H1 (cell line): ENCODE data around the gene ACER3. TPM values are rescaled to one million over a fixed set of nuclear protein-coding genes. Genes with fewer than 3 reads are reported as not detected.

ENCODE experiments used
- CTCF ChIA-PET: fragments of 300-600 bp; sonication (Branson Sonifier 250); formaldehyde crosslinking; loops from one replicate; lab custom pipeline; 2021; ENCODE audit not compliant: partially characterized antibody; lab: Charles Lee
- POLR2A ChIA-PET: fragments of 300-600 bp; sonication (Branson Sonifier 250); formaldehyde crosslinking; loops from one replicate; lab custom pipeline; 2021; ENCODE audit warnings: inconsistent platforms; ENCODE audit not compliant: partially characterized antibody; lab: Charles Lee
- DNase-seq, 2 experiments: peaks; one replicate each; pipeline versions ENCODE4 v3.0.0 to v3.0.0-alpha.2; 2010 to 2022; ENCODE audit warnings: low spot score in 2 of 2, low read depth in 1 of 2, mixed read lengths in 1 of 2
- FAIRE-seq: peaks from 2 replicates; lab custom pipeline; 2011; peaks lifted over from hg19 to GRCh38; lab: Jason Lieb, UNC
- H2AFZ ChIP-seq: 2 replicates; pipeline ENCODE4 v1.8.1; 2012; ENCODE audit warnings: low read length, inconsistent platforms
- H2AK5ac ChIP-seq: 2 replicates; pipeline ENCODE4 v1.6.1; 2013; ENCODE audit warnings: low read depth, low read length
- H2BK120ac ChIP-seq: replicated peaks from 2 replicates; pipeline ENCODE3; 2013; ENCODE audit warnings: low read depth, low read length, inconsistent platforms
- H2BK12ac ChIP-seq: 2 replicates; pipeline ENCODE4 v1.6.1; 2013; ENCODE audit warnings: low read depth, low read length
- H2BK15ac ChIP-seq: 2 replicates; pipeline ENCODE4 v1.6.1; 2013; ENCODE audit warnings: low read length
- H2BK20ac ChIP-seq: 2 replicates; pipeline ENCODE4 v1.6.1; 2013; ENCODE audit warnings: low read length
- H2BK5ac ChIP-seq: 2 replicates; pipeline ENCODE4 v1.6.1; 2013; ENCODE audit warnings: low read depth, low read length
- H3K14ac ChIP-seq: 2 replicates; pipeline ENCODE4 v1.6.1; 2013; ENCODE audit warnings: inconsistent platforms; ENCODE audit not compliant: insufficient read length
- H3K18ac ChIP-seq: 2 replicates; pipeline ENCODE4 v1.6.1; 2013; ENCODE audit warnings: low read length; ENCODE audit errors: extremely low read depth
- H3K23ac ChIP-seq: 2 replicates; pipeline ENCODE4 v1.6.1; 2013; ENCODE audit warnings: inconsistent platforms; ENCODE audit not compliant: insufficient read length
- H3K23me2 ChIP-seq: 2 replicates; pipeline ENCODE4 v1.6.1; 2013; ENCODE audit warnings: low read depth, low read length
- H3K27ac ChIP-seq: 2 replicates; pipeline ENCODE4 v1.6.1; 2011; ENCODE audit warnings: low read depth, low read length, inconsistent platforms
- H3K27me3 ChIP-seq, 4 experiments: replicated peaks in 1 of 4; 1 replicate in 1 of 4; 2 replicates in 3 of 4; pipeline versions ENCODE4 v1.6.1 to v1.8.1; 2011 to 2013; ENCODE audit warnings: low read length in 3 of 4, mild to moderate bottlenecking in 3 of 4, inconsistent platforms in 2 of 4, mixed read lengths in 2 of 4, moderate library complexity in 1 of 4; ENCODE audit not compliant: control insufficient read depth in 3 of 4, insufficient read depth in 3 of 4; ENCODE audit errors: extremely low read depth in 1 of 4
- H3K36me3 ChIP-seq, 4 experiments: 2 replicates each; pipeline versions ENCODE4 v1.6.1 to v1.8.1; 2011 to 2013; ENCODE audit warnings: mild to moderate bottlenecking in 4 of 4, low read length in 3 of 4, moderate library complexity in 2 of 4, control low read depth in 1 of 4, inconsistent platforms in 1 of 4; ENCODE audit not compliant: insufficient read depth in 4 of 4, control insufficient read depth in 2 of 4
- H3K4ac ChIP-seq: replicated peaks from 2 replicates; pipeline ENCODE3; 2013; ENCODE audit warnings: low read length, low read depth, mixed read lengths, inconsistent platforms; ENCODE audit not compliant: insufficient read length
- H3K4me1 ChIP-seq, 4 experiments: replicated peaks in 1 of 4; 1 replicate in 1 of 4; 2 replicates in 3 of 4; pipeline versions ENCODE4 v1.6.1 to v1.8.1; 2011 to 2013; ENCODE audit warnings: low read length in 3 of 4, inconsistent platforms in 2 of 4, mixed read lengths in 1 of 4; ENCODE audit not compliant: insufficient read depth in 4 of 4, control insufficient read depth in 3 of 4
- H3K4me2 ChIP-seq, 2 experiments: 2 replicates each; pipeline versions ENCODE4 v1.6.1 to v1.8.1; 2011 to 2013; ENCODE audit warnings: low read depth in 2 of 2, low read length in 2 of 2, control low read depth in 1 of 2, inconsistent platforms in 1 of 2, mild to moderate bottlenecking in 1 of 2; ENCODE audit not compliant: insufficient read depth in 1 of 2
- H3K4me3 ChIP-seq, 4 experiments: fragments of 200-600, 300-600 bp in 1 of 4; sonication (generic), shearing (Covaris generic), sonication (Bioruptor Twin) in 1 of 4; 2 replicates each; pipeline versions ENCODE4 v1.5.1 to v1.8.1; 2011 to 2016; ENCODE audit warnings: low read length in 4 of 4, low read depth in 3 of 4, control low read depth in 2 of 4, inconsistent platforms in 2 of 4, mild to moderate bottlenecking in 2 of 4, mixed read lengths in 1 of 4, moderate library complexity in 1 of 4; ENCODE audit not compliant: insufficient read depth in 2 of 4; ENCODE audit errors: extremely low read depth in 1 of 4
- H3K56ac ChIP-seq: replicated peaks from 2 replicates; pipeline ENCODE3; 2013; ENCODE audit warnings: low read depth, mild to moderate bottlenecking, mixed read lengths, low read length, inconsistent platforms; ENCODE audit not compliant: insufficient read length
- H3K79me1 ChIP-seq: 2 replicates; pipeline ENCODE4 v1.6.1; 2013; ENCODE audit warnings: low read depth, low read length, control low read depth
- H3K79me2 ChIP-seq, 2 experiments: 2 replicates each; pipeline versions ENCODE4 v1.6.1 to v1.8.1; 2012 to 2013; ENCODE audit warnings: low read length in 2 of 2, mild to moderate bottlenecking in 2 of 2, inconsistent platforms in 1 of 2; ENCODE audit not compliant: insufficient read depth in 2 of 2, control insufficient read depth in 1 of 2
- H3K9ac ChIP-seq, 4 experiments: replicated peaks in 1 of 4; 1 replicate in 1 of 4; 2 replicates in 3 of 4; pipeline versions ENCODE4 v1.6.1 to v1.8.1; 2011 to 2013; ENCODE audit warnings: low read depth in 3 of 4, low read length in 3 of 4, control low read depth in 2 of 4, mild to moderate bottlenecking in 2 of 4, moderate library complexity in 2 of 4, inconsistent platforms in 1 of 4; ENCODE audit errors: extremely low read depth in 1 of 4
- H3K9me3 ChIP-seq, 2 experiments: 2 replicates each; pipeline versions ENCODE4 v1.6.1 to v1.8.1; 2012 to 2013; ENCODE audit warnings: mild to moderate bottlenecking in 2 of 2, moderate library complexity in 2 of 2, control low read depth in 1 of 2, inconsistent platforms in 1 of 2, low read depth in 1 of 2, low read length in 1 of 2, mixed read lengths in 1 of 2; ENCODE audit not compliant: insufficient read depth in 2 of 2
- H4K20me1 ChIP-seq, 2 experiments: replicated peaks in 1 of 2; 2 replicates each; pipeline versions ENCODE3 to v1.8.1; 2011 to 2013; ENCODE audit warnings: inconsistent platforms in 2 of 2, low read length in 2 of 2, mild to moderate bottlenecking in 1 of 2; ENCODE audit not compliant: insufficient read depth in 2 of 2, control insufficient read depth in 1 of 2
- H4K5ac ChIP-seq: 2 replicates; pipeline ENCODE4 v1.6.1; 2013; ENCODE audit warnings: low read length, low read depth, mixed read lengths, inconsistent platforms; ENCODE audit not compliant: insufficient read length
- H4K8ac ChIP-seq: 2 replicates; pipeline ENCODE4 v1.8.0; 2013; ENCODE audit warnings: mild to moderate bottlenecking, moderate library complexity, low read length, inconsistent platforms; ENCODE audit not compliant: insufficient read depth; ENCODE audit errors: extremely low read depth
- H4K91ac ChIP-seq: replicated peaks from 2 replicates; pipeline ENCODE3; 2013; ENCODE audit warnings: low read length, mixed read lengths, inconsistent platforms; ENCODE audit not compliant: insufficient read length
- BCL11A ChIP-seq, 2 experiments: IDR thresholded peaks; one replicate each; pipeline ENCODE4 v1.6.1; 2011; ENCODE audit warnings: low read depth in 2 of 2, low read length in 2 of 2, mild to moderate bottlenecking in 2 of 2
- CBX5 ChIP-seq: fragments of 300-800, 300-1000 bp; sonication (generic); IDR thresholded peaks from 2 replicates; pipeline ENCODE4 v1.7.1; 2016; ENCODE audit warnings: antibody characterized with exemption, low read length, low read depth
- CEBPB ChIP-seq: IDR thresholded peaks from 2 replicates; pipeline ENCODE4 v1.6.1; 2012; ENCODE audit warnings: low read depth, low read length
- CHD2 ChIP-seq: IDR thresholded peaks from 2 replicates; pipeline ENCODE4 v1.6.1; 2012; ENCODE audit warnings: low read length, improper control_type of control experiment
- FOSL1 ChIP-seq: IDR thresholded peaks from 2 replicates; pipeline ENCODE4 v1.6.1; 2011; ENCODE audit warnings: mild to moderate bottlenecking, low read depth, low read length, moderate library complexity; ENCODE audit not compliant: insufficient read depth
- KDM5A ChIP-seq: fragments of 200-600 bp; IDR thresholded peaks from 2 replicates; pipeline ENCODE4 v1.7.1; 2012; ENCODE audit warnings: mild to moderate bottlenecking, low read length, inconsistent platforms, mixed read lengths
- MAX ChIP-seq: IDR thresholded peaks from 2 replicates; pipeline ENCODE4 v1.6.1; 2012; ENCODE audit warnings: inconsistent platforms
- NRF1 ChIP-seq: IDR thresholded peaks from 2 replicates; pipeline ENCODE4 v1.6.1; 2011; ENCODE audit warnings: mild to moderate bottlenecking, low read depth, low read length, improper control_type of control experiment
- RBBP5 ChIP-seq: IDR thresholded peaks from 2 replicates; pipeline ENCODE4 v1.7.1; 2012; ENCODE audit warnings: low read depth, mild to moderate bottlenecking, inconsistent platforms, low read length, moderate library complexity, borderline replicate concordance
- RFX5 ChIP-seq: IDR thresholded peaks from 2 replicates; pipeline ENCODE4 v1.6.1; 2011; ENCODE audit warnings: low read depth, low read length, improper control_type of control experiment, borderline replicate concordance
- SP2 ChIP-seq: IDR thresholded peaks from 2 replicates; pipeline ENCODE4 v1.6.1; 2012; ENCODE audit warnings: mild to moderate bottlenecking, low read length, inconsistent platforms
- TEAD4 ChIP-seq: IDR thresholded peaks from 2 replicates; pipeline ENCODE4 v1.6.1; 2012; ENCODE audit warnings: low read depth, low read length, inconsistent platforms, mixed read lengths
- USF2 ChIP-seq: IDR thresholded peaks from 2 replicates; pipeline ENCODE4 v1.6.1; 2011; ENCODE audit warnings: low read length, improper control_type of control experiment
- ZNF274 ChIP-seq: IDR thresholded peaks from 2 replicates; pipeline ENCODE4 v1.7.0; 2012; ENCODE audit warnings: low read length, borderline replicate concordance; ENCODE audit errors: extremely low read depth
- WGBS, 2 experiments: shearing (Covaris generic) in 1 of 2; methylation state at CpG; one replicate each; pipeline versions ENCODE4 v1.1.6 to v1.1.7; 2013 to 2015; ENCODE audit warnings: low lambda C conversion rate in 2 of 2, mixed read lengths in 2 of 2, inconsistent platforms in 1 of 2, low coverage in 1 of 2, missing lambda C conversion rate in 1 of 2; ENCODE audit not compliant: insufficient replicate concordance in 2 of 2, insufficient coverage in 1 of 2, insufficient read length in 1 of 2; ENCODE audit errors: extremely low coverage in 1 of 2, missing lambda C conversion rate in 1 of 2; 5-methylcytosine and 5-hydroxymethylcytosine counted together
- polyA plus RNA-seq, 7 experiments: library from polyadenylated mRNA; depleted of rRNA in 3 of 7; stranded (reverse) in 5 of 7; unstranded in 2 of 7; fragments of >200 nt in 5 of 7; fragments of 200-250 nt in 2 of 7; gene quantifications; 1 replicate in 5 of 7; 2 replicates in 1 of 7; 4 replicates in 1 of 7; pipeline versions ENCODE4 v1.2.1 to v1.2.3, GENCODE V29; 2011 to 2013; ENCODE audit warnings: missing spikeins in 2 of 7, mixed read lengths in 2 of 7
- total RNA-seq: library from RNA; stranded (reverse); fragmentation: NEBNext Ultra II Directional; extraction: Animal tissue kit (Norgen Biotek cat#: 25700); gene quantifications from 2 replicates; pipeline ENCODE4 v1.2.1, GENCODE V29; 2021

Gene ACER3
- total and polyA plus RNA-seq, 2 of the 8 experiments (the other 6 are each of a cell fraction or from before 2014, with no cell fraction given) = 5.7 to 16.2 TPM

GRCh38 chr11:76997512-76997911, 136.8 kb downstream of the ACER3 start:
- H3K23me2 ChIP-seq = no peaks in the 10 kb centered on the region
- DNase-seq = no peak
- no peak overlapping the region for H3K27ac ChIP-seq
- no peak overlapping the region for H2BK20ac ChIP-seq
- H2BK5ac ChIP-seq = no peak overlapping the region
- no peak overlapping the region for H3K4ac ChIP-seq
- H2AFZ ChIP-seq = no peak overlapping the region
- H3K79me2 ChIP-seq = no peaks in the 10 kb centered on the region
- H2BK120ac ChIP-seq = no peak overlapping the region
- no peak overlapping the region for H4K8ac ChIP-seq
- H3K14ac ChIP-seq = no peak overlapping the region
- H3K27me3 ChIP-seq = no peaks in the 10 kb centered on the region
- POLR2A ChIA-PET = no interaction called here
- H3K23ac ChIP-seq = no peak overlapping the region
- FAIRE-seq = no peak
- H3K9ac ChIP-seq = no peak overlapping the region
- no peak overlapping the region for H2BK12ac ChIP-seq
- no peak overlapping the region for H4K91ac ChIP-seq
- no peak overlapping the region for H3K18ac ChIP-seq
- CTCF ChIA-PET = interaction anchor here (0.6 to 1.6 kb wide), 5 partner anchors 16 to 1649 kb away, joined by 3 read pairs; no protein-coding TSS in a partner anchor
- no peaks in the 10 kb centered on the region for H4K20me1 ChIP-seq
- WGBS, 2 experiments = 100% methylated on average over 1 of the region's 1 CpG; no CpG with 5 or more reads in 1 of the 2 experiments
- no peak overlapping the region for H2BK15ac ChIP-seq
- peaks cover 0 to 5% (median 0%) of the 10 kb centered on the region in 4 experiments; a peak in 1 of 7 replicates for H3K4me1 ChIP-seq
- no peak overlapping the region for H3K4me2 ChIP-seq
- H3K9me3 ChIP-seq = no peaks in the 10 kb centered on the region
- H3K36me3 ChIP-seq = no peaks in the 10 kb centered on the region; a peak in 1 of 8 replicates
- no peak overlapping the region for H3K4me3 ChIP-seq
- no peak overlapping the region for H3K56ac ChIP-seq
- H2AK5ac ChIP-seq = no peak overlapping the region
- H4K5ac ChIP-seq = no peak overlapping the region
- no peaks in the 10 kb centered on the region for H3K79me1 ChIP-seq
- TF ChIP-seq RFX5 (no peak), FOSL1 (no peak), CBX5 (no peak), TEAD4 (no peak), SP2 (no peak), CEBPB (no peak), ZNF274 (no peak), USF2 (no peak), RBBP5 (no peak), BCL11A (IDR thresholded peaks at IDR 0.05; ENCODE audit: low read depth in 2 of 2, low read length in 2 of 2) (no peak), MAX (no peak), CHD2 (no peak), NRF1 (no peak), KDM5A (no peak)
